Thyroid gland (tissue), 4 donors: ENCODE measurements around the gene MNAT1. TPM values are rescaled to one million over a fixed set of nuclear protein-coding genes. Genes with fewer than 3 reads are reported as not detected.

Experiments
- DNase-seq, 2 donors: peaks; one replicate each; pipeline ENCODE4 v3.0.0-alpha.2; 2019
- H3K27ac ChIP-seq, 3 donors: fragments of 200-600 bp; sonication (generic); 1 replicate in 2 of 3; 2 replicates in 1 of 3; pipeline ENCODE4 v1.5.1; 2016 to 2019; ENCODE audit warnings: mild to moderate bottlenecking in 1 of 3, moderate library complexity in 1 of 3
- H3K27me3 ChIP-seq: fragments of 200-600 bp; sonication (generic); one replicate; pipeline ENCODE4 v1.5.1; 2019
- H3K36me3 ChIP-seq, 2 donors: fragments of 200-600 bp; sonication (generic); one replicate each; pipeline ENCODE4 v1.5.1; 2016 to 2019
- H3K4me1 ChIP-seq, 2 donors: fragments of 200-600 bp; sonication (generic); one replicate each; pipeline ENCODE4 v1.5.1; 2017 to 2019
- H3K4me3 ChIP-seq, 3 donors: fragments of 200-600 bp; sonication (generic); replicated peaks in 1 of 3; 1 replicate in 2 of 3; 2 replicates in 1 of 3; pipeline ENCODE4 v1.5.1; 2016; ENCODE audit warnings: mild to moderate bottlenecking in 1 of 3
- H3K9me3 ChIP-seq: fragments of 200-600 bp; sonication (generic); one replicate; pipeline ENCODE4 v1.5.1; 2017
- CTCF ChIP-seq, 6 experiments: fragments of 200-600 bp in 3 of 6; fragments of 450-650 bp in 3 of 6; sonication (generic) in 3 of 6; IDR thresholded peaks; one replicate each; pipeline ENCODE4 v1.5.1; 2016 to 2019; ENCODE audit warnings: antibody characterized with exemption in 6 of 6, mild to moderate bottlenecking in 2 of 6, inconsistent platforms in 1 of 6, moderate library complexity in 1 of 6
- POLR2A ChIP-seq, 2 donors: fragments of 450-650 bp; IDR thresholded peaks; one replicate each; pipeline ENCODE4 v1.6.1; 2017; ENCODE audit warnings: antibody characterized with exemption in 2 of 2, mild to moderate bottlenecking in 2 of 2, moderate library complexity in 1 of 2
- WGBS, 2 donors: methylation state at CpG; one replicate each; pipeline ENCODE4 v1.1.5; 2017; 5-methylcytosine and 5-hydroxymethylcytosine counted together
- intact Hi-C: fragments of 100-400 bp; cut with DNase I; formaldehyde crosslinking; loops from one replicate; pipeline ENCODE4 v1.15.1; 2023
- total RNA-seq, 4 donors: library from RNA; depleted of rRNA; stranded (reverse); fragments of >200 nt; gene quantifications; one replicate each; pipeline ENCODE4 v1.2.3, GENCODE V29; 2016

The MNAT1 gene
- total RNA-seq, 4 donors from 2014 or later = 35.4 to 58.8 (median 47.8) TPM

GRCh38 chr14:60786905-60787304 lies 52.3 kb downstream of the MNAT1 start:
- Histone ChIP-seq H3K36me3 (no peaks in the 10 kb centered on the region), H3K9me3 (no peaks in the 10 kb centered on the region), H3K27ac (no peak overlapping the region), H3K27me3 (no peaks in the 10 kb centered on the region), H3K4me3 (no peak overlapping the region), H3K4me1 (no peaks in the 10 kb centered on the region)
- 93 to 96% methylated on average over 3 of the region's 3 CpGs for WGBS, 2 donors
- TF ChIP-seq POLR2A (IDR thresholded peaks at IDR 0.05) = no peak
- TF ChIP-seq CTCF (IDR thresholded peaks at IDR 0.05) = no peak
- intact Hi-C loops = no loop called here
- no peak for DNase-seq

GRCh38 chr14:60789656-60790055 lies 55.1 kb downstream of the MNAT1 start:
- Histone ChIP-seq H3K36me3 (no peaks in the 10 kb centered on the region), H3K27me3 (no peaks in the 10 kb centered on the region), H3K4me3 (no peak overlapping the region), H3K9me3 (no peaks in the 10 kb centered on the region), H3K4me1 (no peaks in the 10 kb centered on the region), H3K27ac (no peak overlapping the region)
- intact Hi-C loops = no loop called here
- WGBS, 2 donors = 92 to 94% methylated on average over 1 of the region's 1 CpG
- no peak for TF ChIP-seq POLR2A (IDR thresholded peaks at IDR 0.05)
- TF ChIP-seq CTCF (IDR thresholded peaks at IDR 0.05) = no peak
- DNase-seq = no peak

- DNase-seq = no peak
- Histone ChIP-seq H3K27ac (no peak overlapping the region), H3K27me3 (no peaks in the 10 kb centered on the region), H3K36me3 (no peaks in the 10 kb centered on the region), H3K9me3 (no peaks in the 10 kb centered on the region), H3K4me3 (no peak overlapping the region), H3K4me1 (no peaks in the 10 kb centered on the region)
- WGBS, 2 donors = 82 to 91% methylated on average over 1 of the region's 1 CpG
- TF ChIP-seq CTCF (IDR thresholded peaks at IDR 0.05) (no peak), POLR2A (IDR thresholded peaks at IDR 0.05) (no peak)
- intact Hi-C loops = no loop called here
Observed at GRCh38 chr14:60790850-60791249, 56.3 kb downstream of the MNAT1 start.

GRCh38 chr14:60796434-60796833 lies 61.9 kb downstream of the MNAT1 start:
- TF ChIP-seq POLR2A (IDR thresholded peaks at IDR 0.05) (no peak), CTCF (IDR thresholded peaks at IDR 0.05) (no peak)
- Histone ChIP-seq H3K4me3 (no peak overlapping the region), H3K4me1 (no peaks in the 10 kb centered on the region), H3K27me3 (no peaks in the 10 kb centered on the region), H3K27ac (no peak overlapping the region), H3K9me3 (no peaks in the 10 kb centered on the region), H3K36me3 (no peaks in the 10 kb centered on the region)
- DNase-seq = no peak
- intact Hi-C loops = no loop called here

GRCh38 chr14:60800409-60800808 lies 65.8 kb downstream of the MNAT1 start:
- Histone ChIP-seq H3K36me3 (no peaks in the 10 kb centered on the region), H3K27me3 (no peaks in the 10 kb centered on the region), H3K27ac (no peak overlapping the region), H3K9me3 (no peaks in the 10 kb centered on the region), H3K4me3 (no peak overlapping the region), H3K4me1 (no peaks in the 10 kb centered on the region)
- intact Hi-C loops = no loop called here
- 93 to 97% methylated on average over 2 of the region's 2 CpGs for WGBS, 2 donors
- TF ChIP-seq POLR2A (IDR thresholded peaks at IDR 0.05) (no peak), CTCF (IDR thresholded peaks at IDR 0.05) (no peak)
- DNase-seq = no peak
